ENCODE measurements around the gene DUSP2. TPM values are rescaled to one million over a fixed set of nuclear protein-coding genes. Genes with fewer than 3 reads are reported as not detected.

The DUSP2 gene
- total and polyA plus RNA-seq, 8 donors = 3.6 to 9.4 (median 6.0) TPM

DNA sequence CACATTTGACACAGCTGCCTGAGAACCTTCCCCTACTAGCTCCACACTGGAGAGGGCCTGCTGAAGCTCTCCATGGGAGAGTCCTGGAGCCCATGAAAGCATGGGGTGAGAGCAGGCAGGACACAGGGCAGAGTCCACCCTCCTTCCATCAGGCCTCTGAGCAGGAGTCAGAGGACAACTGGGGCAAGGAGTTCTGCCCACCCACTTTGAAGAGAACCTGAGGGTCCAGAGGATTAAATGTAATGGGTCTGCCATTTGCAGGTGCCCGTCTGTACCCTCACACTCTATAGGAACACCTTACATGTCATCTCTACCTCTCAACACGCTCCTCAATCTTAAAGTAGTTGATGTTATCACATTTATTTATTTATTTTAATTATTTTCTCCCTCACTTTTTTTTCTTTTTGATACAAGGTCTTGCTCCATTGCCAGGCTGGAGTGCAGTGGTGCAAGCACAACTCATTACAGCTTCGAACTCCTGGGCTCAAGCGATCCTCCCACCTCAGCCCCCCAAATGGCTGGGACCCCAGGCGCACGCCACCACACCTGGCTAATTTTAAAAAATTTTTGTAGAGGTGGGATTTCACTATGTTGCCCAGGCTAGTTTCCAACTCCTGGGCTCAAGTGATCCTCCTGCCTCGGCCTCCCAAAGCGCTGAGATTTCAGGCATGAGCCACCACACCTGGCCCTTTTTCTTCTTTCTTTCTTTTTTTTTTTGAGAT lies 39.1 kb downstream of the DUSP2 start:
- 96 to 97% (median 97%) methylated on average over 8 of the region's 8 CpGs for WGBS, 5 donors
- no peak for DNase-seq

DNA sequence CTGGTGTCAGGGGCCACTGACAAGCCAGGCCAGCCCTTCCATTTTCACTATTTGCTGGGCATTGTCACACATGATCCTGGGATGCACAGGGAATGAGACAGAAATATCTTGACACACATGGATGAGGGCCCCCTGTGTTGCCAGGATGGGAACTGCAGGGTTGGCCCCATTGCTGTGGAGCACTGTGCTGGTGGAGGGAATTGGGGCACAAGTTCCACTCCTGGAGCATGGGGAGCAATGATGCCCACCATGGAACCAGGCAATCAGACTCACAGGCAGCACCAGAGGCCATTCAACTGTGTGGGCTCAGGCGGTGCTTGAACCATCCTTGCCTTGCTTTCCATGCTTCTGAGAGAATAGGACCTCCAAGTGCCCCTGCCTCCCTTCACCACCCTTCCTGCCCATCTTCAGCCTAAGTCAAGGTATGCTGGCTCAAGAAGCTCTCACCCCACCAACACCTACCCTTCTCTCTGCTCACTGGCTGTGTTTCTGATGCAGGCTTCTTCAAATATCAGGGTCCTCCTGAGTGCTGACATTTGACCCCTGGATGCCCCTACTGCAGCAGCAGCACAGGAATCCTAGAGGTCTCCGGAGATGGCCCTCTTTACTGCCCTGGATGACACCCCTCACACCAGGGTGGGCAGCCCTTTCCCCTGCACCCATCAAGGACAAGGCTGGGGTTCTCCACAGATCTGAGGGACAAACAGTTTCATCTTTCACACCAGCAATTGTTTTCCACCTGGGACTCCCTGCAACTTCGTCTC lies 39.9 kb downstream of the DUSP2 start:
- Histone ChIP-seq H3K9me3 (peaks cover 0 to 17% (median 8%) of the 10 kb centered on the region in 4 donors), H3K4me3 (no peak overlapping the region), H3K27ac (no peak overlapping the region), H3K4me1 (peaks cover 0 to 17% (median 7%) of the 10 kb centered on the region in 4 donors), H3K36me3 (no peaks in the 10 kb centered on the region), H3K27me3 (peaks cover 0 to 15% (median 0%) of the 10 kb centered on the region in 3 donors)
- no peak for DNase-seq
- intact Hi-C loops (cut with DNase I; ENCODE audit: low total_unique reads) = no loop called here
- TF ChIP-seq POLR2AphosphoS5 (IDR thresholded peaks at IDR 0.05) (no peak), EP300 (IDR thresholded peaks at IDR 0.05) (no peak), POLR2A (IDR thresholded peaks at IDR 0.05) (no peak)
- TF ChIP-seq, protein P1, sequence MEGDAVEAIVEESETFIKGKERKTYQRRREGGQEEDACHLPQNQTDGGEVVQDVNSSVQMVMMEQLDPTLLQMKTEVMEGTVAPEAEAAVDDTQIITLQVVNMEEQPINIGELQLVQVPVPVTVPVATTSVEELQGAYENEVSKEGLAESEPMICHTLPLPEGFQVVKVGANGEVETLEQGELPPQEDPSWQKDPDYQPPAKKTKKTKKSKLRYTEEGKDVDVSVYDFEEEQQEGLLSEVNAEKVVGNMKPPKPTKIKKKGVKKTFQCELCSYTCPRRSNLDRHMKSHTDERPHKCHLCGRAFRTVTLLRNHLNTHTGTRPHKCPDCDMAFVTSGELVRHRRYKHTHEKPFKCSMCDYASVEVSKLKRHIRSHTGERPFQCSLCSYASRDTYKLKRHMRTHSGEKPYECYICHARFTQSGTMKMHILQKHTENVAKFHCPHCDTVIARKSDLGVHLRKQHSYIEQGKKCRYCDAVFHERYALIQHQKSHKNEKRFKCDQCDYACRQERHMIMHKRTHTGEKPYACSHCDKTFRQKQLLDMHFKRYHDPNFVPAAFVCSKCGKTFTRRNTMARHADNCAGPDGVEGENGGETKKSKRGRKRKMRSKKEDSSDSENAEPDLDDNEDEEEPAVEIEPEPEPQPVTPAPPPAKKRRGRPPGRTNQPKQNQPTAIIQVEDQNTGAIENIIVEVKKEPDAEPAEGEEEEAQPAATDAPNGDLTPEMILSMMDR (IDR thresholded peaks at IDR 0.05) = no peak
- 88 to 95% (median 93%) methylated on average over 3 of the region's 3 CpGs for WGBS, 5 donors

More for the DNA sequence above, 39.1 kb downstream of the DUSP2 start:
- no peak overlapping the region for H3K4me3 ChIP-seq
- H3K27me3 ChIP-seq = peaks cover 0 to 15% (median 0%) of the 10 kb centered on the region in 3 donors
- no peaks in the 10 kb centered on the region for H3K36me3 ChIP-seq
- intact Hi-C loops (cut with DNase I; ENCODE audit: low total_unique reads) = no loop called here
- H3K27ac ChIP-seq = no peak overlapping the region
- peaks cover 0 to 17% (median 8%) of the 10 kb centered on the region in 4 donors for H3K9me3 ChIP-seq
- TF ChIP-seq EP300 (IDR thresholded peaks at IDR 0.05) (no peak), POLR2AphosphoS5 (IDR thresholded peaks at IDR 0.05) (no peak), POLR2A (IDR thresholded peaks at IDR 0.05) (no peak)
- TF ChIP-seq, protein P1 (IDR thresholded peaks at IDR 0.05) = no peak
- H3K4me1 ChIP-seq = peaks cover 0 to 17% (median 7%) of the 10 kb centered on the region in 4 donors

DNA sequence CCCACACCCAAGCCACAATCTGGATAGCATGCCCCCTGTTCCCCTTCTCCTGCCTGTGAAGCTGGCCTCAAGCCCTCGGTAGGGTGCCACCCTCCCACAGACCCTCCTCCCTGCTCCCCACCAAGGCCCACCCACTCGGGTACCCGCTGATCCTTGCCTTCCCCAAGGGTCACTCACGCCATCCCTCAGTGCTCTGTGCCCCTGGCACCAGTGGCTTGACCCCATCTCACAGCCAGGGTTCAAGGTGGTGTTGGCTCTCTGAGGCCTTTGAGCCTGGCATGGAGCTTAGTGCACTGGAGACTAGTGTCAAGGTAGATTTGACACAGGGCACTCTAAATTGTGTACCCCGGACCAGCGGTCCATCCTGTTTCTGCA lies 40.8 kb downstream of the DUSP2 start:
- Histone ChIP-seq H3K4me1 (peaks cover 0 to 17% (median 7%) of the 10 kb centered on the region in 4 donors), H3K9me3 (peaks cover 0 to 17% (median 8%) of the 10 kb centered on the region in 4 donors), H3K27ac (no peak overlapping the region), H3K36me3 (no peaks in the 10 kb centered on the region), H3K27me3 (peaks cover 0 to 15% (median 0%) of the 10 kb centered on the region in 3 donors), H3K4me3 (no peak overlapping the region)
- DNase-seq = no peak
- TF ChIP-seq, protein P1 (IDR thresholded peaks at IDR 0.05) = no peak
- TF ChIP-seq EP300 (IDR thresholded peaks at IDR 0.05) (no peak), POLR2AphosphoS5 (IDR thresholded peaks at IDR 0.05) (no peak), POLR2A (IDR thresholded peaks at IDR 0.05) (no peak)
- intact Hi-C loops (cut with DNase I; ENCODE audit: low total_unique reads) = no loop called here
- 77 to 93% (median 89%) methylated on average over 5 to 6 of the region's 6 CpGs for WGBS, 5 donors

DNA sequence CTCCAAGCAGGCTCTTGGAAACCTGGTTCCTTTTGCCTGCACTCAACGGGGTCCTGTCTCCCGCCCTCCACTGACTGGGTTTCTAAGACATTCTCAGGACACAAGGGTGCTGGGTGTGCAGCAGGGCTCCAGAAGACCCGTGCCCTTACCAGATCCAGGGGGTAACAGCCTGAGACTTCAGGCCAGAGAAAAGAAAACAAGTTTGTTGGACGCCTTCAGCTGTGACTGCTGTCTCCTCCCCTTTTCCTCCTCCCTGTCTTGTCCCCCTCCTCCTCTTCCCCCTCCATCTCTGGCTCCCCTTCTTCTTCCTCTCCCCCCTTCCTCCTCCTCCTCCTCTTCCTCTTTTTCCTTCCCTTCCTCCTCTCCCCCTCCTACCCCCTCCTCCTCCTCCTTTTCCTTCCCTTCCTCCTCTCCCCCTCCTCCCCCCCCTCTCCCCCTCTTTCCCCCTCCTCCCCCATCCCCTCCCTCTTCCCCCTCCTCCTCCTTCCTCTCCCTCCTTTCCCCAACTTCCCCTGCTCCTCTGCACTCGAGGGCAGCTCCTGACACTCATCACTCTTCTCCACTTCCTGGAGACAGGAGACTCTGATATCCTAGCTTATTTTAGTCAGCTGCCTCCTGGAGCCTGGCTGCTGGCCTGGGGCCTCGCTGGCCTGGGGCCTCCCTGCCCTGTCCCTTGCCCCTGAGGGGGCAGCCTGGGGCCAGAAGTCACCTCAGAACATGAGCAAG lies 41.3 kb downstream of the DUSP2 start:
- WGBS, 5 donors = 27 to 45% (median 43%) methylated on average over 5 to 6 of the region's 6 CpGs
- Histone ChIP-seq H3K4me3 (no peak overlapping the region), H3K27me3 (peaks cover 0 to 11% (median 0%) of the 10 kb centered on the region in 3 donors), H3K9me3 (peaks cover 0 to 17% (median 8%) of the 10 kb centered on the region in 4 donors), H3K27ac (no peak overlapping the region), H3K36me3 (no peaks in the 10 kb centered on the region), H3K4me1 (peaks cover 0 to 14% (median 5%) of the 10 kb centered on the region in 4 donors)
- intact Hi-C loops (cut with DNase I; ENCODE audit: low total_unique reads) = no loop called here
- TF ChIP-seq EP300 (IDR thresholded peaks at IDR 0.05) = no peak
- no peak for TF ChIP-seq POLR2AphosphoS5 (IDR thresholded peaks at IDR 0.05)
- TF ChIP-seq, protein P1 (IDR thresholded peaks at IDR 0.05) = no peak
- no peak for TF ChIP-seq POLR2A (IDR thresholded peaks at IDR 0.05)
- no peak for DNase-seq
